IMR-90 (cell line): ENCODE measurements around the gene FBXW11.

ENCODE experiments used
- CTCF ChIP-seq: conservative IDR thresholded peaks from 2 replicates; pipeline ENCODE4 v1.5.1; 2012; ENCODE audit warnings: mild to moderate bottlenecking, low read depth, low read length, improper control_type of control experiment
- MXI1 ChIP-seq: IDR thresholded peaks from 2 replicates; pipeline ENCODE4 v1.6.1; 2012; ENCODE audit warnings: low read depth, mild to moderate bottlenecking, low read length, moderate library complexity, borderline replicate concordance
- POLR2A ChIP-seq: IDR thresholded peaks from 2 replicates; pipeline ENCODE4 v1.6.1; 2012; ENCODE audit warnings: mild to moderate bottlenecking, low read depth, low read length
- RFX5 ChIP-seq: IDR thresholded peaks from 2 replicates; pipeline ENCODE4 v1.8.0; 2012; ENCODE audit warnings: low read depth, mild to moderate bottlenecking, low read length, moderate library complexity
- SMC3 ChIP-seq: fragments of 150-350 bp; IDR thresholded peaks from 2 replicates; pipeline ENCODE4 v1.6.1; 2016; ENCODE audit warnings: low read depth, mild to moderate bottlenecking, antibody characterized with exemption, low read length, moderate library complexity
- USF2 ChIP-seq: fragments of 150-350 bp; IDR thresholded peaks from 2 replicates; pipeline ENCODE4 v1.6.1; 2017; ENCODE audit warnings: mild to moderate bottlenecking, antibody characterized with exemption, low read length, low read depth

- no peak for TF ChIP-seq POLR2A
- no peak for TF ChIP-seq USF2
- TF ChIP-seq CTCF: no peak
- TF ChIP-seq MXI1: no peak
- no peak for TF ChIP-seq RFX5
- no peak for TF ChIP-seq SMC3
These were observed 159.4 kb downstream of the FBXW11 start for GRCh38 chr5:171847026-171847425.
